ENCODE measurements around the gene FADS1. TPM values are rescaled to one million over a fixed set of nuclear protein-coding genes. Genes with fewer than 3 reads are reported as not detected.

FADS1 gene
- polyA plus RNA-seq, 1 donor (not counting 4 experiments of a cell fraction or from before 2014, with no cell fraction given) = 34.0 TPM

DNA sequence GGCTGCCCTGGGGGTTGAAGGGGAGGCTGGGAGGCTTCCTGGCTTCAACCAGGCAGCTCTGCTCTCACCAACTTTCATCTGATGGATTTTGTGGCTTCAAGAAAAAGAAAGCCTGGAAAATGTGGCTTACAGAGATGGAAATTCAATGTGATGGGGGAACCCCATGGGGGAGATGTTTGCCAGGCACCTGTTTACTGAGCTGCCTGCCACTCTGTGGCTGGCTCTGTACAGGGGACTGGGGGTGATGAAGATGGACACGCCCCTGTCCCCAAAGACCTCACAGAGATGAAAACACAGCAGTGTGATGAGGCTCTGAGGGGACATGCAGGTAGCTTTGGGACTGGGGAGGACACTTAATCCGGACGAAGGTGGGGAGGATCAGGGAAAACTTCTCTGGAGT is 34.5 kb downstream of the FADS1 start:
- Histone ChIP-seq H3K9me1 (ENCODE audit: control insufficient read depth, extremely low read depth, insufficient read depth, low read length) (no peaks in the 10 kb centered on the region), H3K4me1 (ENCODE audit: control insufficient read depth, extremely low read depth, insufficient read depth, low read length) (peaks cover 11% of the 10 kb centered on the region), H3K27me3 (ENCODE audit: control insufficient read depth, extremely low read depth, insufficient read depth, low read length) (peaks cover 11% of the 10 kb centered on the region), H3K4me2 (ENCODE audit: control insufficient read depth, extremely low read depth, insufficient read depth, low read depth, low read length) (no peak overlapping the region), H3K9me3 (ENCODE audit: control insufficient read depth, low read depth, low read length) (no peaks in the 10 kb centered on the region), H2AFZ (ENCODE audit: control insufficient read depth, low read length) (no peak overlapping the region), H3K9ac (ENCODE audit: control insufficient read depth, extremely low read depth, insufficient read depth, low read length) (no peak overlapping the region), H3K36me3 (ENCODE audit: control insufficient read depth in 2 of 2, extremely low read depth in 1 of 2, insufficient read depth in 2 of 2, low read length in 2 of 2) (peaks cover 3 to 16% of the 10 kb centered on the region in 2 experiments), H4K20me1 (ENCODE audit: control insufficient read depth, extremely low read depth, insufficient read depth, low read length) (no peaks in the 10 kb centered on the region), H3K27ac (ENCODE audit: control insufficient read depth, insufficient read depth, low read length) (no peak overlapping the region), H3K4me3 (ENCODE audit: control insufficient read depth in 2 of 3, extremely low read depth in 1 of 3, insufficient read depth in 2 of 3, low read depth in 1 of 3, low read length in 3 of 3) (no peak overlapping the region), H3K79me2 (ENCODE audit: control insufficient read depth, insufficient read depth, low read length) (no peaks in the 10 kb centered on the region)
- DNase-seq (ENCODE audit: low read depth, low spot score) (no peak), FAIRE-seq (no peak)
- TF ChIP-seq, protein P1, sequence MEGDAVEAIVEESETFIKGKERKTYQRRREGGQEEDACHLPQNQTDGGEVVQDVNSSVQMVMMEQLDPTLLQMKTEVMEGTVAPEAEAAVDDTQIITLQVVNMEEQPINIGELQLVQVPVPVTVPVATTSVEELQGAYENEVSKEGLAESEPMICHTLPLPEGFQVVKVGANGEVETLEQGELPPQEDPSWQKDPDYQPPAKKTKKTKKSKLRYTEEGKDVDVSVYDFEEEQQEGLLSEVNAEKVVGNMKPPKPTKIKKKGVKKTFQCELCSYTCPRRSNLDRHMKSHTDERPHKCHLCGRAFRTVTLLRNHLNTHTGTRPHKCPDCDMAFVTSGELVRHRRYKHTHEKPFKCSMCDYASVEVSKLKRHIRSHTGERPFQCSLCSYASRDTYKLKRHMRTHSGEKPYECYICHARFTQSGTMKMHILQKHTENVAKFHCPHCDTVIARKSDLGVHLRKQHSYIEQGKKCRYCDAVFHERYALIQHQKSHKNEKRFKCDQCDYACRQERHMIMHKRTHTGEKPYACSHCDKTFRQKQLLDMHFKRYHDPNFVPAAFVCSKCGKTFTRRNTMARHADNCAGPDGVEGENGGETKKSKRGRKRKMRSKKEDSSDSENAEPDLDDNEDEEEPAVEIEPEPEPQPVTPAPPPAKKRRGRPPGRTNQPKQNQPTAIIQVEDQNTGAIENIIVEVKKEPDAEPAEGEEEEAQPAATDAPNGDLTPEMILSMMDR (optimal IDR thresholded peaks at IDR 0.05 in 1 of 3, IDR thresholded peaks at IDR 0.05 in 1 of 3, conservative IDR thresholded peaks at IDR 0.05 in 1 of 3; ENCODE audit: extremely low read depth in 1 of 3, insufficient read depth in 2 of 3, low read length in 3 of 3) = no peak
- no peak for TF ChIP-seq EZH2 (IDR thresholded peaks at IDR 0.05; ENCODE audit: low read length)
- dilution Hi-C loops (cut with MboI; ENCODE audit: extremely low pct_ligation_motif_present, low sequenced_read_pairs) = no loop called here

DNA sequence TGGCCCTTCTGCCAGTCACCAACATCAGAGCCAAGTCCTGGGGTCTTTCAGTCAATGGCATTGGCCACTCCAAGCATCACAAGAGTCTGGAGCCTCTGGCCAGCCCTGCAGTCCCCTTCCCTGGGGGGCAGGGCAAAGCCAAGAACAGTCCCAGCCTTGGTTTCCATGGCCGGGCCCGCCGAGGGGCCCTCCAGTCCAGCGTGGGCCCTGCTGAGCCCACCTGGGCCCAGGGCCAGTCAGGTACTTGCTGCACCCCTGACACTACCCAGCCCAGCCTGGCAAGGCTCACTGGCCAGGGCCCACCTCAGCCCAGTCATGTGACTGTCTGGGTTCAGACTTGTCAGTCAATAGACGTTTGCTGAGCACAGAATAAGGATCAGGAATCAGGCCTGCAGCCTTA is 35.2 kb downstream of the FADS1 start:
- H4K20me1 ChIP-seq (ENCODE audit: control insufficient read depth, extremely low read depth, insufficient read depth, low read length) = no peaks in the 10 kb centered on the region
- H3K4me2 ChIP-seq (ENCODE audit: control insufficient read depth, extremely low read depth, insufficient read depth, low read depth, low read length) = no peak overlapping the region
- no peak for TF ChIP-seq EZH2 (IDR thresholded peaks at IDR 0.05; ENCODE audit: low read length)
- TF ChIP-seq, protein P1 (optimal IDR thresholded peaks at IDR 0.05 in 1 of 3, IDR thresholded peaks at IDR 0.05 in 1 of 3, conservative IDR thresholded peaks at IDR 0.05 in 1 of 3; ENCODE audit: extremely low read depth in 1 of 3, insufficient read depth in 2 of 3, low read length in 3 of 3) = no peak
- H3K9ac ChIP-seq (ENCODE audit: control insufficient read depth, extremely low read depth, insufficient read depth, low read length) = no peak overlapping the region
- H3K36me3 ChIP-seq (ENCODE audit: control insufficient read depth in 2 of 2, extremely low read depth in 1 of 2, insufficient read depth in 2 of 2, low read length in 2 of 2) = peaks cover 2 to 16% of the 10 kb centered on the region in 2 experiments
- H3K79me2 ChIP-seq (ENCODE audit: control insufficient read depth, insufficient read depth, low read length) = no peaks in the 10 kb centered on the region
- H3K27ac ChIP-seq (ENCODE audit: control insufficient read depth, insufficient read depth, low read length) = no peak overlapping the region
- H3K4me1 ChIP-seq (ENCODE audit: control insufficient read depth, extremely low read depth, insufficient read depth, low read length) = peaks cover 11% of the 10 kb centered on the region
- FAIRE-seq (no peak), DNase-seq (ENCODE audit: low read depth, low spot score) (no peak)
- H3K27me3 ChIP-seq (ENCODE audit: control insufficient read depth, extremely low read depth, insufficient read depth, low read length) = peaks cover 11% of the 10 kb centered on the region
- H3K9me3 ChIP-seq (ENCODE audit: control insufficient read depth, low read depth, low read length) = no peaks in the 10 kb centered on the region
- no peak overlapping the region for H3K4me3 ChIP-seq (ENCODE audit: control insufficient read depth in 2 of 3, extremely low read depth in 1 of 3, insufficient read depth in 2 of 3, low read depth in 1 of 3, low read length in 3 of 3)
- dilution Hi-C loops (cut with MboI; ENCODE audit: extremely low pct_ligation_motif_present, low sequenced_read_pairs) = no loop called here
- H3K9me1 ChIP-seq (ENCODE audit: control insufficient read depth, extremely low read depth, insufficient read depth, low read length) = no peaks in the 10 kb centered on the region
- no peak overlapping the region for H2AFZ ChIP-seq (ENCODE audit: control insufficient read depth, low read length)

All from keratinocyte (primary cell).